Activated T-helper 2 cell treated with anti-CD3 and anti-CD28 coated beads, Interferon-gamma antibody, Interleukin-2, Interleukin-4, amounts not matched to agents 10 μg/mL and 5 μg/mL and 100 μg/mL, durations not matched to agents 14 hours and 24 hours and 36 hours (primary cell): ENCODE data around the gene SKI. TPM values are rescaled to one million over a fixed set of nuclear protein-coding genes. Genes with fewer than 3 reads are reported as not detected.

Experiments used
- DNase-seq: peaks from one replicate; pipeline ENCODE4 v3.0.0; 2021; ENCODE audit warnings: low spot score
- H3K27ac Mint-ChIP-seq: one replicate; pipeline ENCODE4 v1.8.0; 2021; ENCODE audit warnings: mixed read lengths
- H3K27me3 Mint-ChIP-seq: one replicate; pipeline ENCODE4 v1.8.0; 2021; ENCODE audit warnings: low read depth, mixed read lengths
- H3K36me3 Mint-ChIP-seq: one replicate; pipeline ENCODE4 v1.8.0; 2021; ENCODE audit warnings: low read depth, mixed read lengths
- H3K4me1 Mint-ChIP-seq: one replicate; pipeline ENCODE4 v1.8.0; 2021; ENCODE audit warnings: low read depth, mixed read lengths
- H3K4me3 Mint-ChIP-seq: one replicate; pipeline ENCODE4 v1.8.0; 2021; ENCODE audit warnings: low read depth, mild to moderate bottlenecking, moderate library complexity, mixed read lengths
- H3K9me3 Mint-ChIP-seq: one replicate; pipeline ENCODE4 v1.8.0; 2021; ENCODE audit warnings: mixed read lengths
- intact Hi-C: fragments of 100-400 bp; cut with micrococcal nuclease; formaldehyde crosslinking; loops from one replicate; pipeline ENCODE4 v1.15.1; 2023
- total RNA-seq: library from RNA; stranded (reverse); gene quantifications from 2 replicates; pipeline ENCODE4 v1.2.3, GENCODE V29; 2022

The SKI gene
- total RNA-seq, 1 donor from 2014 or later: 37.0 TPM

DNA sequence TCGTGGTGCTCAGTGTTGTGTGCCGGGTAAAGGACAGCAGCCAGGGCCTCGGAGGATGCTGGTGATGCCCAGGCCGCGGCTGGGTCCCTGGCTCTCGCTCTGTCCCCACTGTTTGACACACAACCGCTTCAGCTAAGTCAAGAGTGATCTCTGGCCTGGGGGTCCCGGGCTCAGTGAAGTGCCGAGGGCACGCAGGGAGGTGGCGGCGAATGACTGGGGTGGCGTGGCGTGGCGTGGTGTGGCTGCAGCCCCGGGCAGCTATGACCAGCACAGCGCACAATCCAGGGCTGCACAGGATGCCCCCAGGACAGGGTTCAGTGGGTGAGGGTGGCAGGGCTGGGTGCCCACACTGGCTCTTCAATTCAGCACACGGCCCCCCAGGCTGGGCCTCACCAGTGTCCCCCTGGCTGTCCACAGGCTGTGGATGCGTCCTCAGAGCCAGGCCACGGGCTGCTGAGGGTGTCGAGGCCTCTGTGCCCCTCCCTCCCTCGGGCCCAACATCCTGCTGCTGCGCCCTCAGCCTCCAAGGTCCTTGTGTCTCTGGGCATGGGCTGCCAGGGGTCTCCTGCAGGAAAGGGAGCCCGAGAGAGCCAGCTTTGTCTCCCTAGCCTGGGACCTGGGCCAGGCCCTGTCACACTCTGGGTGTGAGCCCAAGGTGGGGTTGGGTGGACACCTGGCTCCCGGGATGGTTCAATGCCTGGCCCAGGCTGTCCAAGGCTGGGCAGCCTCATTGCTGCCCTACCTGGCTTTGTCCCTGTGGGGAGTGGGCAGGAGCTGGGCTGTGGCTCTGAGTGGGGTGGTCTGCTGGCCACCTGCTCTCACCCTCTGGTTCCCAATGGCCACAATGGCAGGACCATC is 12.0 kb upstream of the SKI start:
- intact Hi-C loops: no loop called here
- Mint-ChIP-seq H3K9me3 (no peaks in the 10 kb centered on the region), H3K4me3 (no peak overlapping the region), H3K36me3 (no peaks in the 10 kb centered on the region), H3K27me3 (peaks cover 7% of the 10 kb centered on the region), H3K27ac (no peak overlapping the region), H3K4me1 (no peaks in the 10 kb centered on the region)
- DNase-seq: no peak

DNA sequence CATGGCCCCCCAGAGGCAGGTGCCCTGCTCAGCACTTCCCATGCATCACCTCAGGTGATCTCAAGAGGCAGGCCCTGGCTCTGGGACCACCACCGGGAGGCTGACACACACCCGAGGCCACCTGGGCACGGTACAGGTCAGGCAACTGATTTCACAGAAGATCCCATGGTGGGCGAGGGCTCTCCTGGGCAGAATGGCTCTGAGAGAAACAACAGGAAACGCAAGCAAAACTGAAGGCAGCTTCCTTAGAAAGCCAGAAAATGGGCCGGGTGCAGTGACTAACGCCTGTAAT is 11.4 kb upstream of the SKI start:
- H3K4me1 Mint-ChIP-seq: no peaks in the 10 kb centered on the region
- no peaks in the 10 kb centered on the region for H3K36me3 Mint-ChIP-seq

DNA sequence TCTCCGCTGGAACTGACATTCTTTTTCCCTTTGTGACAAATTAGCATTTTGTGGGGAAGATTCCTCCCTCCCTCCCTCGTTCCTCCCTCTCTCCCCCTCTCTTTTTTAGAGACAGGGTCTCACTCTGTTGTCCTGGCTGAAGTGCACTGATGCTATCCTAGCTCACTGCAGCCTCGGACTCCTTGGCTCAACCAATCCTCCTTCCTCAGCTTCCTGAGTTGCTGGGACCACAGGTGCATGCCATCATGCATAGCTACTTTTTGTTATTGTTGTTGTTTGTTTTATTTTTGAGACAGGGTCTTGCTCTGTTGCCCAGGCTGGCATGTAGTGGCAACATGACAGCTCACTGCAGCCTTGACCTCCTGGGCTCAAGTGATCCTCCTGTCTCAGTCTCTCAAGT is 6.8 kb upstream of the SKI start:
- peaks cover 10% of the 10 kb centered on the region for H3K27me3 Mint-ChIP-seq
- H3K27ac Mint-ChIP-seq: no peak overlapping the region
- H3K36me3 Mint-ChIP-seq: no peaks in the 10 kb centered on the region
- no peak for DNase-seq
- H3K4me3 Mint-ChIP-seq: no peak overlapping the region
- no peaks in the 10 kb centered on the region for H3K9me3 Mint-ChIP-seq
- intact Hi-C loops: no loop called here
- H3K4me1 Mint-ChIP-seq: peaks cover 1% of the 10 kb centered on the region

More for the DNA sequence above, 11.4 kb upstream of the SKI start:
- Mint-ChIP-seq H3K4me3 (no peak overlapping the region), H3K27me3 (peaks cover 9% of the 10 kb centered on the region), H3K9me3 (no peaks in the 10 kb centered on the region), H3K27ac (no peak overlapping the region)
- intact Hi-C loops: no loop called here
- no peak for DNase-seq

DNA sequence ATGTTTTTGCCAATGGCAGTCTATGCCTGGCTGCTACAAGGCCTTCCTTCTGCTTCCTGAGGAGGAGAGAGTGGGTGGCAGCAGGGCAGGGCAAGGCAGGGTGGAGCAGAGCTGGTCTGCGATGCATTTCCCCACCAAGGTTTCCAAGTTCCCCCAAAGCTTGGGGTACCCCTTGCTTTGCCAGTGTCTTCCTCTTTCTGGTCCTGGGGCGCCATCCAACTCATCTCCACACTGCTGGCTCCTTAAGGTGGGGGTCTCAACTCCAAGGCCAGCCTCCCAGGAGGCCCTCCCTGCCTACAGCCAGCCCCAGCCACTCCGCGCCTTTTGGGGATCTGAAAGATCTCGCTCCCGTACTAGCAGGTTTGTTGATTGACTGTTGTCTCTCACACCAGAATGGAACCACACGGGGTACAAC is 3.9 kb upstream of the SKI start:
- Mint-ChIP-seq H3K27me3 (peaks cover 4% of the 10 kb centered on the region), H3K36me3 (peaks cover 3% of the 10 kb centered on the region), H3K4me1 (peaks cover 1% of the 10 kb centered on the region), H3K9me3 (no peaks in the 10 kb centered on the region), H3K27ac (no peak overlapping the region), H3K4me3 (no peak overlapping the region)
- intact Hi-C loops: no loop called here
- DNase-seq: no peak

DNA sequence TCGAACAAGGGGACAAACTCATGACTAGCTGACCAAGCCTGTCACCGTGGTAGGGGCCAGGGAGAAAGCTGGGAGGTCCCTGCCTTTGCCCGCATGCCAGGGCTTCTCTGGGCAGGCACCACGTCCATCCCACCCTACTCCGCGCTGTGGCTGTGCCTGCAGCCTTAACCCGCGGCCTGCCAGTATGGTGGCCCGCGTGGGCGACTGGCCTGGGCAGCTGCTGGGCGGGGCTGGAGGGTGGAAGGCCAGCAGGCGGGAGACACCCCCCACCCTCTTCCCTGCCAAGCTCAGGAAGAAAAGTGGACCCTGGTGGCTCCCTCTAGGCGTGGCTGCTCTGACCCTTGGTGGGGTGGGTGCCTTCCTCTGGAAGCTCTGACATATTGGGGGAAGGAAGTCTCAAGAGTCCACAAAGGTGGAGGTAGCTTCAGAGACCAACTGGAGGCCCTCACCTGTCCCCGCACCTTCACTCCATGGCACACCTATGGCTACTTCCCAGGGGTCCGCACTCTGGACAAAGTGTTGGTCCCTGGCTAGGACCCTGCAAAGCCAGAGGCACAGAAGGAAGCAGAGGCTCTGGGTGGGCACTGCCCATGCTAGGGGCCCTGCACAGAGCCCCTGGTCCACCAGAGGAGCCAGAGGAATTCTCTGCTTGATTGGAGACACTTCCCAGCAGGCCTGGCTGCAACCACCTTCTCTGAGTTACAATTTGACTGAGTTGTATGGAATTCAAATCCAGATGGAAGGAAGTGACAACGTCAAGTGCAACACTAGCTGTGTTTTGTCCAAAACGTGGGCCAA is 3.3 kb upstream of the SKI start:
- H3K9me3 Mint-ChIP-seq: no peaks in the 10 kb centered on the region
- DNase-seq: no peak
- intact Hi-C loops: no loop called here
- peaks cover 1% of the 10 kb centered on the region for H3K4me1 Mint-ChIP-seq
- no peak overlapping the region for H3K27ac Mint-ChIP-seq
- peaks cover 4% of the 10 kb centered on the region for H3K27me3 Mint-ChIP-seq
- H3K36me3 Mint-ChIP-seq: peaks cover 10% of the 10 kb centered on the region
- no peak overlapping the region for H3K4me3 Mint-ChIP-seq

DNA sequence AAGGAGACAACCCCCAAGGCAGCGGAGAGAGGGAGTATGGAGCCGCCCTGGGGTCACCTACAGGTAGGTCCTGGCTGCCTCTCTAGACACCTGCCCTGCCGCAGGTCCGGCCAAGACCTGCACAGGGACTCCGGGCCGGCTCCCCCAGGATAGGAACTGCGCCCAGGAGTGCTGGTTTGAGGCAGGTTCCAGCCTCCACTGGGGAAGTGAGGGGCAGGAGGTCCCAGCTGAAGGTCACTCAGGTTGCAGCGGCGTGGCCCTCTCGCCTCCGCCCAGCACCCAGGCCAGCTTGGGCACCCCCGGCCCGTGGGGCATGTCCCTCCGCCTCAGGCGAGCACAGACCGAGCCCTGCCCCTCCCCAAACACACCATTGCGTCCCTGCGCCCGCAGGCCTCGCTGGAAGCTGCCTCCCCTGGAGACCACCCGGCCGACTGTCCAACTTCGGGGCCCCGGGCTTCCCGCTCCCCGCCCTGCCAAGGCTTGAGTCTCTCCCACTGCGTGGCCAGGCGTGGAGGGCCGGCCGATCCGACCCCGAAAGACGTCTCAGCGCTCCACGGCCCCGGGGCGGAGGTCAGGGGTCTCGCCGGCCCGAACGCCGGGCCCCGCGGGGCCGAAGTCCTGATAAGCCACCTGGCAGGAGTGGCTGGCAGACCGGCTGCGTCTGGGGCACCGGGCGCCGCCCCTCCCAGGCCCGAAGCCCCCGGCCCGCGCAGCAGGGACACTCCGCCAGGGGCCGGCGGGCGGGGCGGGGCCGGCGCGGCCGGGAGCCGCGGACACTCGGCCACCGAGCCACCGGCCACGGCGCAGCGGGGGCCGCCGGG is 1.4 kb upstream of the SKI start:
- Mint-ChIP-seq H3K9me3 (no peaks in the 10 kb centered on the region), H3K27me3 (peaks cover 2% of the 10 kb centered on the region), H3K27ac (peak overlapping the region; percentile 78), H3K4me1 (peaks cover 10% of the 10 kb centered on the region), H3K4me3 (peak overlapping the region; percentile 68), H3K36me3 (peaks cover 24% of the 10 kb centered on the region)
- DNase-seq: no peak
- intact Hi-C loops: loop anchor here (1.0 kb wide), 1 partner anchor 21 kb away; no protein-coding TSS in a partner anchor

DNA sequence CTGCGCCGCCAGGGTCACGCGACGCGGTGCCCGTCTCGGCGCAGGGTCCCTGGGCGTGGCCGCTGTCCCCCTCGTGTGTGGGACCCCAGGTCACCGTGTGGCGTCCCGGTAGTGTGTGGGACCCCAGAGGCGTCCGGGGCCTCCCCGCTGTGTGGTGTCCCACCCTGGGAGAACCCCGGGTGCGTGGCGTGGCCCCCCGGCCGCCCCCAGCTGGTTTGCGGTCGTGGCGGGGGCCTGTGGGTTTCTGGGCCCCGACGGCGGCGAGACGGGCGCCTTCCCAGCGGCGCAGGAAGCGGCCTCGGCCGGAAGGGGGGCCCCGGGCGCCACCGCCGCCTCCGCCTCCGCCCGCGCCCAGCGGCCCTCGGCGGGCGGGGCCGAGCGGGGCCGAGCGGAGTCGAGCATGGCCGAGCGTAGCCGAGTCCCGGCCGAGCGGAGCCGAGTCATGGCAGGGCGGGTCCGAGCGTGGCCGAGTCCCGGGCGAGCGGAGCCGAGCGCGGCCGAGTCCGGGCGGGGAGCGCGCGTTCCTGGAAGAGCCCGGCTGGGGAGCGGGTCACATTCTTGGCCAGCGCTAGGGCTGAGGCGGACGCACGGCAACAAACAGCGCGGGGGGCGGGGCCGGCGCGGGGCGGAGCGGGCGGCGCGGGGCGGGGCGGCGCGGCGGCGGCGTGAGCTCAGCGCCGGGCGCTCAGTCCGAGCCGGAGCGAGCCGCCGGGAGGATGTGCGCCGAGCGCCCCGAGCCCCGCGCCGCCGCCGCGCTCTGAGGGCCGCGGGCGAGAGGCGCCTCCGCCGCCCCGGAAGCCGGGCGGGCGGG is 568 bp upstream of the SKI start:
- intact Hi-C loops: loop anchor here (1.0 kb wide), 1 partner anchor 22 kb away; no protein-coding TSS in a partner anchor
- Mint-ChIP-seq H3K4me3 (peak overlapping the region; percentile 58), H3K36me3 (peaks cover 28% of the 10 kb centered on the region), H3K27ac (no peak overlapping the region), H3K4me1 (peaks cover 17% of the 10 kb centered on the region), H3K9me3 (no peaks in the 10 kb centered on the region), H3K27me3 (peaks cover 2% of the 10 kb centered on the region)
- peak; percentile 96 for DNase-seq

DNA sequence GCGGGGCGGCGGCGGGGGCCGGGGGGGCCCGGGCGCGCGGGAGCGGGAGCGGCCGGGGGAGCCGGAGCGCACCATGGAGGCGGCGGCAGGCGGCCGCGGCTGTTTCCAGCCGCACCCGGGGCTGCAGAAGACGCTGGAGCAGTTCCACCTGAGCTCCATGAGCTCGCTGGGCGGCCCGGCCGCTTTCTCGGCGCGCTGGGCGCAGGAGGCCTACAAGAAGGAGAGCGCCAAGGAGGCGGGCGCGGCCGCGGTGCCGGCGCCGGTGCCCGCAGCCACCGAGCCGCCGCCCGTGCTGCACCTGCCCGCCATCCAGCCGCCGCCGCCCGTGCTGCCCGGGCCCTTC is 546 bp downstream of the SKI start:
- Mint-ChIP-seq H3K4me3 (peak overlapping the region; percentile 92), H3K27ac (peak overlapping the region; percentile 85), H3K27me3 (peaks cover 2% of the 10 kb centered on the region), H3K9me3 (no peaks in the 10 kb centered on the region), H3K36me3 (peaks cover 28% of the 10 kb centered on the region), H3K4me1 (peaks cover 26% of the 10 kb centered on the region)
- intact Hi-C loops: no loop called here
- DNase-seq: peak; percentile 34

DNA sequence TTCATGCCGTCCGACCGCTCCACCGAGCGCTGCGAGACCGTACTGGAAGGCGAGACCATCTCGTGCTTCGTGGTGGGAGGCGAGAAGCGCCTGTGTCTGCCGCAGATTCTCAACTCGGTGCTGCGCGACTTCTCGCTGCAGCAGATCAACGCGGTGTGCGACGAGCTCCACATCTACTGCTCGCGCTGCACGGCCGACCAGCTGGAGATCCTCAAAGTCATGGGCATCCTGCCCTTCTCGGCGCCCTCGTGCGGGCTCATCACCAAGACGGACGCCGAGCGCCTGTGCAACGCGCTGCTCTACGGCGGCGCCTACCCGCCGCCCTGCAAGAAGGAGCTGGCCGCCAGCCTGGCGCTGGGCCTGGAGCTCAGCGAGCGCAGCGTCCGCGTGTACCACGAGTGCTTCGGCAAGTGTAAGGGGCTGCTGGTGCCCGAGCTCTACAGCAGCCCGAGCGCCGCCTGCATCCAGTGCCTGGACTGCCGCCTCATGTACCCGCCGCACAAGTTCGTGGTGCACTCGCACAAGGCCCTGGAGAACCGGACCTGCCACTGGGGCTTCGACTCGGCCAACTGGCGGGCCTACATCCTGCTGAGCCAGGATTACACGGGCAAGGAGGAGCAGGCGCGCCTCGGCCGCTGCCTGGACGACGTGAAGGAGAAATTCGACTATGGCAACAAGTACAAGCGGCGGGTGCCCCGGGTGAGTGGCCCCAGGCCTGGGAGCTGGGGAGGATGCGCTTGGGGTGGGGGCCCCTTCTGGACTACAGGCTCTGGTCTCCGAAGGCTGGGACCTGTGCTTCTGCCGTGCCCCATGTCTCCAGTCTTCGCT is 1.1 kb downstream of the SKI start:
- Mint-ChIP-seq H3K4me1 (peaks cover 29% of the 10 kb centered on the region), H3K27me3 (peaks cover 2% of the 10 kb centered on the region), H3K27ac (peak overlapping the region; percentile 85), H3K4me3 (peak overlapping the region; percentile 92), H3K9me3 (no peaks in the 10 kb centered on the region), H3K36me3 (peaks cover 28% of the 10 kb centered on the region)
- peak; percentile 52 for DNase-seq
- intact Hi-C loops: no loop called here

DNA sequence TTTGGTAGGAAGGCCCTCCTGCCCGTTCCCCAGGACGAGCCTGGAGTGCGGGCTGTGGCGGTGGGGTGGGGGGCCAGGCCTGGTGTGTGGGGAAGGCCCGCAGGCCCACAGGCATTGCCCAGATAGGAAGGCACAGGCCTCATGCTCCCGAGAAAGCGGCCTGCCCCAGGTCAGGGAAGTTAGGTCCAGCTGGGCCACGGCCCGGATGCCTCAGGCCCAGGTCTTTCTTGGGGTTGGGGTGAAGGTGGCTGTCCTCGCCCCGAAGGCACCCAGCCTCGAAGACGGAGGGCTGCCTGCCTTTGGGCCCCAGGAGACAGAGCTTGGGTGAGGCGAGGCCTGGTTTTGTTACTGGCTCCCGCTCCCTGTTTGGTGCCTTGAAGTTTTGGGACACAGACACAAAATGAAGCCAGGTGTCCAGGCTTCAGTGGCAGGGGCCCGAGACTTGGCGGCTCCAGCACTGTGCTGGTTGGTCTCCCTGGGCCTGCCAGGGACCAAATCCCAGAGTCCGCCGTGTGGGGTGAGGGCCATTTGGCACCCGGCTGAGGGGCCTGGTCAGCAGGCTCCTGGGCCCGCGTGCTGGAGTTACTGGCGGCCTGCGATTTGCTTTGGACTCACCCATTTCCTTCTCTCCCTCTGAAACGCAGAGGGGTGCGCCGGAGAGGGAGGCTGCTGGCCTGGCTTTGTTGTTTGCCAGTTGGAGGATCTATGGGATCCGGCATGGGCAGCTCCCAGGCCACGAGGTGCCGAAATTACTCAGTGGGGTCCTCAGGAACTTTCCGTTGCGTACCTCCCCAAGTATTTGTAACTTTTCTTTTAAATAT is 2.0 kb downstream of the SKI start:
- Mint-ChIP-seq H3K36me3 (peaks cover 32% of the 10 kb centered on the region), H3K4me3 (peak overlapping the region; percentile 92), H3K9me3 (no peaks in the 10 kb centered on the region), H3K27ac (peak overlapping the region; percentile 84), H3K4me1 (peaks cover 33% of the 10 kb centered on the region), H3K27me3 (peaks cover 2% of the 10 kb centered on the region)
- intact Hi-C loops: no loop called here
- no peak for DNase-seq
